ENCODE measurements around the gene ZNF775.

GRCh38 chr7:150389532-150389816 is 10.3 kb downstream of the ZNF775 start:
- TF ChIP-seq CTCF (IDR thresholded peaks at IDR 0.05) (no peak), POLR2A (IDR thresholded peaks at IDR 0.05) (no peak)

Data from esophagus squamous epithelium (tissue), 4 donors.